Lung (tissue), 12 donors: Measurements from ENCODE around the gene CPSF3. TPM values are rescaled to one million over a fixed set of nuclear protein-coding genes. Genes with fewer than 3 reads are reported as not detected.

ENCODE experiments used
- ATAC-seq: fragments of 200-7000 bp; cut with Tn5 transposase; one replicate; pipeline ENCODE4 v1.9.1; 2020; ENCODE audit warnings: moderate number of reproducible peaks; ENCODE audit not compliant: insufficient read depth, low FRiP score
- DNase-seq, 3 donors: peaks; one replicate each; pipeline ENCODE4 v3.0.0-alpha.2; 2013 to 2017
- H3K27ac ChIP-seq, 2 donors: one replicate each; pipeline ENCODE4 v1.5.1; 2013; ENCODE audit warnings: mild to moderate bottlenecking in 2 of 2, moderate library complexity in 2 of 2, control low read depth in 1 of 2, inconsistent platforms in 1 of 2, low read depth in 1 of 2, low read length in 1 of 2
- H3K27me3 ChIP-seq, 3 donors: one replicate each; pipeline ENCODE4 v1.5.1; 2013; ENCODE audit warnings: low read length in 2 of 3; ENCODE audit not compliant: control insufficient read depth in 3 of 3, insufficient read depth in 3 of 3
- H3K36me3 ChIP-seq, 4 donors: one replicate each; pipeline ENCODE4 v1.5.1; 2013; ENCODE audit warnings: low read length in 4 of 4, mild to moderate bottlenecking in 1 of 4, moderate library complexity in 1 of 4; ENCODE audit not compliant: control insufficient read depth in 4 of 4, insufficient read depth in 4 of 4
- H3K4me1 ChIP-seq, 5 donors: one replicate each; pipeline ENCODE4 v1.5.1; 2013; ENCODE audit warnings: low read length in 5 of 5, mild to moderate bottlenecking in 2 of 5, moderate library complexity in 1 of 5; ENCODE audit not compliant: control insufficient read depth in 5 of 5, insufficient read depth in 5 of 5
- H3K4me3 ChIP-seq: one replicate; pipeline ENCODE4 v1.5.1; 2013; ENCODE audit warnings: mild to moderate bottlenecking, control low read depth, moderate library complexity
- H3K9ac ChIP-seq, 2 donors: one replicate each; pipeline ENCODE4 v1.5.1; 2013; ENCODE audit warnings: low read length in 2 of 2, control low read depth in 1 of 2; ENCODE audit not compliant: insufficient read depth in 1 of 2
- H3K9me3 ChIP-seq, 4 donors: one replicate each; pipeline ENCODE4 v1.5.1; 2013; ENCODE audit warnings: low read length in 3 of 4, mild to moderate bottlenecking in 1 of 4, moderate library complexity in 1 of 4; ENCODE audit not compliant: control insufficient read depth in 4 of 4, insufficient read depth in 3 of 4
- CTCF ChIP-seq: IDR thresholded peaks from 2 replicates; pipeline ENCODE4 v1.5.1; 2012; ENCODE audit warnings: mild to moderate bottlenecking; ENCODE audit errors: control extremely low read depth, extremely low read depth
- WGBS, 2 donors: extraction: QIAGEN DNeasy Blood & Tissue Kit; methylation state at CpG; one replicate each; pipeline ENCODE4 v1.1.7; 2013; 5-methylcytosine and 5-hydroxymethylcytosine counted together
- polyA plus RNA-seq, 2 donors: library from polyadenylated mRNA; stranded (reverse); fragments of 200-250 nt; gene quantifications; one replicate each; pipeline ENCODE4 v1.2.1, GENCODE V29; 2013
- total RNA-seq, 2 donors: library from RNA; depleted of rRNA in 1 of 2; stranded (reverse); fragments of >200 nt in 1 of 2; gene quantifications; one replicate each; pipeline ENCODE4 v1.2.1, GENCODE V29; 2014 to 2021
- donor health status: control.
- donor health status: control.
- donor health status: Bipolar disorder and iron deficiency.
- donor health status: healthy.
- donor health status: DM: yes; HTN: yes; CAD: no.

The CPSF3 gene
- total and polyA plus RNA-seq, 4 donors, result 15.6 to 25.9 (median 20.8) TPM

GRCh38 chr2:9463698-9464034 lies 40.2 kb downstream of the CPSF3 start:
- Histone ChIP-seq H3K27ac (no peak overlapping the region), H3K36me3 (peaks cover 3 to 13% (median 9%) of the 10 kb centered on the region in 4 donors), H3K27me3 (no peaks in the 10 kb centered on the region), H3K4me3 (no peak overlapping the region), H3K9me3 (no peaks in the 10 kb centered on the region), H3K4me1 (peaks cover 0 to 2% (median 0%) of the 10 kb centered on the region in 5 donors), H3K9ac (no peak overlapping the region)
- WGBS, 2 donors, result 33 to 65% methylated on average over 7 of the region's 7 CpGs
- no peak for TF ChIP-seq CTCF
- ATAC-seq (no peak), DNase-seq (no peak)

GRCh38 chr2:9465170-9465569 lies 41.7 kb downstream of the CPSF3 start:
- Histone ChIP-seq H3K36me3 (peaks cover 0 to 17% (median 7%) of the 10 kb centered on the region in 4 donors), H3K9ac (no peak overlapping the region), H3K4me3 (no peak overlapping the region), H3K27me3 (no peaks in the 10 kb centered on the region), H3K9me3 (no peaks in the 10 kb centered on the region), H3K4me1 (peaks cover 0 to 2% (median 0%) of the 10 kb centered on the region in 5 donors), H3K27ac (no peak overlapping the region)
- TF ChIP-seq CTCF, result no peak
- WGBS, 2 donors, result 83 to 85% methylated on average over 7 of the region's 7 CpGs
- DNase-seq, result no peak
- no peak for ATAC-seq

GRCh38 chr2:9466147-9466683 lies 42.8 kb downstream of the CPSF3 start:
- DNase-seq, result no peak
- ATAC-seq, result no peak
- Histone ChIP-seq H3K36me3 (peaks cover 1 to 13% (median 6%) of the 10 kb centered on the region in 4 donors), H3K27ac (no peak overlapping the region), H3K4me3 (no peak overlapping the region), H3K9me3 (no peaks in the 10 kb centered on the region), H3K9ac (no peak overlapping the region), H3K4me1 (peaks cover 0 to 2% (median 0%) of the 10 kb centered on the region in 5 donors), H3K27me3 (no peaks in the 10 kb centered on the region)
- no peak for TF ChIP-seq CTCF
- WGBS, 2 donors, result 88 to 94% methylated on average over 43 to 46 of the region's 46 CpGs

- peak; percentile 70 for ATAC-seq
- Histone ChIP-seq H3K9me3 (no peaks in the 10 kb centered on the region), H3K27me3 (no peaks in the 10 kb centered on the region), H3K4me3 (no peak overlapping the region), H3K36me3 (peaks cover 3 to 13% (median 4%) of the 10 kb centered on the region in 4 donors), H3K4me1 (peaks cover 0 to 2% (median 0%) of the 10 kb centered on the region in 5 donors), H3K9ac (no peak overlapping the region), H3K27ac (no peak overlapping the region)
- TF ChIP-seq CTCF, result no peak
- WGBS, 2 donors, result 76 to 84% methylated on average over 10 of the region's 10 CpGs
- DNase-seq, result no peak
These were observed 44.2 kb downstream of the CPSF3 start for GRCh38 chr2:9467687-9468086.
